ENCODE results near the gene PLXNA4. TPM values are rescaled to one million over a fixed set of nuclear protein-coding genes. Genes with fewer than 3 reads are reported as not detected.

Gene PLXNA4
- total RNA-seq, 2 experiments from 2014 or later, result 0.75 to 0.85 TPM

DNA sequence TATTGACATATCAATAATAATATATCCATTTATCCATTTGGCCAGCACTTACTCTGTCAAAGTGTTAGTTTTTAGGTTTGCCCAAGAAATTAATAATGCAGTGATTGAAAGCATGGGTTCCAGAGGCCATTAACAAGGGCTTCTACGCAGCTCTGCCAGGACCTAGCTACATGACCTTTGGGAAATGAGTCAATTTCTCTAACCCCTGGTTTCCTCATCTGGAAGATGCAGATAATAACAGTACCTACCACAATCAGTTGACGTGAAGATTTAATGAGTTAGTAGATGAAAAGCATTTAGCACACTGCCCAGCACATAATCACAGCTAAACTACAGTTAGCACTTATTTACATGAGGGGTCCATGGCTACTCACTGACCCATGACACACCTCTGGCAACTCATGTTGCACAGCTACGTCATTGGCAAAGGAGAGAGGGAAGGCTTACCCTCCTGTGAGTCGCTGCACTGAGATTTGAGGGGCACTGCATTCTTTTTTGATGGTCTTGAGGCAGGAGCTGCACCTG, 263.7 kb downstream of the PLXNA4 start:
- ChIA-PET POLR2A (no interaction called here), CTCF (no interaction called here)
- no peak overlapping the region for H3K4me3 Mint-ChIP-seq
- H3K27me3 ChIP-seq (ENCODE audit: control insufficient read depth in 1 of 2, insufficient read depth in 2 of 2, low read length in 2 of 2), result peaks cover 5 to 9% of the 10 kb centered on the region in 2 experiments
- H3K36me3 Mint-ChIP-seq (ENCODE audit: low read depth), result no peaks in the 10 kb centered on the region
- no peak overlapping the region for H3K27ac Mint-ChIP-seq
- no peaks in the 10 kb centered on the region for H3K4me1 ChIP-seq (ENCODE audit: insufficient read depth, low read length)
- H3K36me3 ChIP-seq (ENCODE audit: insufficient read depth, low read length), result no peaks in the 10 kb centered on the region
- no peak for ATAC-seq (ENCODE audit: poor library complexity)
- H3K9me3 Mint-ChIP-seq, result peaks cover 2% of the 10 kb centered on the region
- peaks cover 4% of the 10 kb centered on the region for H3K4me1 Mint-ChIP-seq (ENCODE audit: low read depth)
- H3K27me3 Mint-ChIP-seq, result peaks cover 68% of the 10 kb centered on the region
- no peak overlapping the region for H3K27ac ChIP-seq (ENCODE audit: low read depth in 1 of 2, low read length in 2 of 2)
- no peaks in the 10 kb centered on the region for H3K9me3 ChIP-seq (ENCODE audit: control insufficient read depth in 1 of 2, insufficient read depth in 1 of 2, low read length in 2 of 2)
- TF ChIP-seq, protein P1, sequence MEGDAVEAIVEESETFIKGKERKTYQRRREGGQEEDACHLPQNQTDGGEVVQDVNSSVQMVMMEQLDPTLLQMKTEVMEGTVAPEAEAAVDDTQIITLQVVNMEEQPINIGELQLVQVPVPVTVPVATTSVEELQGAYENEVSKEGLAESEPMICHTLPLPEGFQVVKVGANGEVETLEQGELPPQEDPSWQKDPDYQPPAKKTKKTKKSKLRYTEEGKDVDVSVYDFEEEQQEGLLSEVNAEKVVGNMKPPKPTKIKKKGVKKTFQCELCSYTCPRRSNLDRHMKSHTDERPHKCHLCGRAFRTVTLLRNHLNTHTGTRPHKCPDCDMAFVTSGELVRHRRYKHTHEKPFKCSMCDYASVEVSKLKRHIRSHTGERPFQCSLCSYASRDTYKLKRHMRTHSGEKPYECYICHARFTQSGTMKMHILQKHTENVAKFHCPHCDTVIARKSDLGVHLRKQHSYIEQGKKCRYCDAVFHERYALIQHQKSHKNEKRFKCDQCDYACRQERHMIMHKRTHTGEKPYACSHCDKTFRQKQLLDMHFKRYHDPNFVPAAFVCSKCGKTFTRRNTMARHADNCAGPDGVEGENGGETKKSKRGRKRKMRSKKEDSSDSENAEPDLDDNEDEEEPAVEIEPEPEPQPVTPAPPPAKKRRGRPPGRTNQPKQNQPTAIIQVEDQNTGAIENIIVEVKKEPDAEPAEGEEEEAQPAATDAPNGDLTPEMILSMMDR (IDR thresholded peaks at IDR 0.05), result no peak
- no peak overlapping the region for H3K4me3 ChIP-seq (ENCODE audit: low read length)
- intact Hi-C loops (cut with DNase I, micrococcal nuclease), result loop anchor here in 1 of 2 experiments (10.0 kb wide), 1 partner anchor 1702 kb away; no protein-coding TSS in a partner anchor
- DNase-seq, result no peak

DNA sequence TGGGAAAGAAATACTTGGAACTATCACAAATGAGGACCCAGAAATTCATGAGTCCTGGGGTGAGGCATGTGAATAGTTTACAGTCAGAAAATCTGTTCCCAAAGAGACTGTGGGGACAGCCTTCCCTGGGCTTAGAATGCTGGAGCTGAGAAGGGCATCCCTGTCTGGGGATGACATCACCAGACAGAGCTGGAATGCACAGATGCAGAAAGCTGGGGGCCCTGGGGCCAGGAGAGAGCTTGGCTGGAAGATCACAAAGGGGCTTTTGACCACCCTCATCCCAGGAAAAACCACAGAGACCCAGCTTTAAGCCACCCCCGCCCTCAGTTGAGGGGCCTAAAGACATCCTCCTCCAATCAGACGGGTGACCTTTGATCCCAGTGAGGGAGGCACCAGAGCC, 264.5 kb downstream of the PLXNA4 start:
- Histone ChIP-seq H3K27me3 (ENCODE audit: control insufficient read depth in 1 of 2, insufficient read depth in 2 of 2, low read length in 2 of 2) (peaks cover 5 to 9% of the 10 kb centered on the region in 2 experiments), H3K4me3 (ENCODE audit: low read length) (no peak overlapping the region), H3K4me1 (ENCODE audit: insufficient read depth, low read length) (no peaks in the 10 kb centered on the region), H3K27ac (ENCODE audit: low read depth in 1 of 2, low read length in 2 of 2) (no peak overlapping the region), H3K36me3 (ENCODE audit: insufficient read depth, low read length) (no peaks in the 10 kb centered on the region), H3K9me3 (ENCODE audit: control insufficient read depth in 1 of 2, insufficient read depth in 1 of 2, low read length in 2 of 2) (no peaks in the 10 kb centered on the region)
- Mint-ChIP-seq H3K27ac (no peak overlapping the region), H3K27me3 (peaks cover 66% of the 10 kb centered on the region), H3K4me1 (ENCODE audit: low read depth) (peaks cover 2% of the 10 kb centered on the region), H3K9me3 (peaks cover under 1% of the 10 kb centered on the region), H3K36me3 (ENCODE audit: low read depth) (no peaks in the 10 kb centered on the region), H3K4me3 (no peak overlapping the region)
- TF ChIP-seq, protein P1 (IDR thresholded peaks at IDR 0.05), result no peak
- CTCF ChIA-PET, result no interaction called here
- DNase-seq, result no peak
- POLR2A ChIA-PET, result no interaction called here
- intact Hi-C loops (cut with DNase I, micrococcal nuclease), result loop anchor here in 1 of 2 experiments (10.0 kb wide), 1 partner anchor 1703 kb away; no protein-coding TSS in a partner anchor
- ATAC-seq (ENCODE audit: poor library complexity), result no peak

DNA sequence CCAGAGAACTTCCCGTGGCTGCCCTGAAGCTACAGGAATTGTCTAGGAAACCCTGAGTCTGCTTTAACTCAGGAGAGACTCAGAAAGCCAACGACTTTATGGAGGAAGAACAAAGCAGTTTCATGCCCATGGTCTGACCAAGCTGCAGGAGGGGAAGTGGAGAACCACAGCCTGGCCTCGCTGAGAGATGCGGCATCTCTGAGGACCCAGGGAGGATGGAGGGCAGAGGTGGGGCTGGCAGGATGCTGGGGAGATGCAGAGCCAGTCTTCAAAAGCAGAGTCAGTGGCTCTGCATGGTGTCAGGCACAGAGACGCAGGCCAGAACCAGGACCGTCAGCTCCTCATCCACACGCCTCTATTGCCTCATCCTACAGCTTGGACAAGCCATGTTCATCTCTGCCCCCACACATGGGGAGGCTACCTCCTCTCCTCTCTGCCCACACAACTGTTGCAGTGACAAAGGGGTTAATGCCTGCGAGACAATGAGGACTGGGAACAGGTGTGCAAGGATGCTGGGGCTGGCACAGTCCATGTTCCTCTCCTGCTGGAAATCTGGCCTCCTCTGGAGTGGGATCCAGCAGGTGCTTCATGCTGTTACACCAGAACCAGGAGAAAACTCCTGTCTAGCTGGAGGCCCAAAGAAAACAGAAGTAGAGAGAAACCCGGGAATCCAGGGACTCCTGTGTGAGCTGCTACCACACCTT, 267.0 kb downstream of the PLXNA4 start:
- no peaks in the 10 kb centered on the region for H3K36me3 ChIP-seq (ENCODE audit: insufficient read depth, low read length)
- no peaks in the 10 kb centered on the region for H3K9me3 ChIP-seq (ENCODE audit: control insufficient read depth in 1 of 2, insufficient read depth in 1 of 2, low read length in 2 of 2)
- H3K27me3 Mint-ChIP-seq, result peaks cover 54% of the 10 kb centered on the region
- intact Hi-C loops (cut with DNase I, micrococcal nuclease), result no loop called here
- TF ChIP-seq, protein P1 (IDR thresholded peaks at IDR 0.05), result no peak
- no peaks in the 10 kb centered on the region for H3K4me1 Mint-ChIP-seq (ENCODE audit: low read depth)
- H3K27ac ChIP-seq (ENCODE audit: low read depth in 1 of 2, low read length in 2 of 2), result no peak overlapping the region
- H3K9me3 Mint-ChIP-seq, result no peaks in the 10 kb centered on the region
- DNase-seq (no peak), ATAC-seq (ENCODE audit: poor library complexity) (no peak)
- ChIA-PET CTCF (no interaction called here), POLR2A (no interaction called here)
- no peaks in the 10 kb centered on the region for H3K36me3 Mint-ChIP-seq (ENCODE audit: low read depth)
- no peak overlapping the region for H3K27ac Mint-ChIP-seq
- peaks cover 5 to 6% of the 10 kb centered on the region in 2 experiments for H3K27me3 ChIP-seq (ENCODE audit: control insufficient read depth in 1 of 2, insufficient read depth in 2 of 2, low read length in 2 of 2)
- no peaks in the 10 kb centered on the region for H3K4me1 ChIP-seq (ENCODE audit: insufficient read depth, low read length)
- no peak overlapping the region for H3K4me3 Mint-ChIP-seq
- no peak overlapping the region for H3K4me3 ChIP-seq (ENCODE audit: low read length)

Data from CD4-positive, alpha-beta T cell (primary cell).